K562 (cell line): ENCODE measurements around the gene SPTLC1. TPM values are rescaled to one million over a fixed set of nuclear protein-coding genes. Genes with fewer than 3 reads are reported as not detected.
A peak's percentile ranks its signal among the peaks of the same experiment; 100 is the strongest.

ENCODE experiments used
- ATF1 ChIP-seq, 2 experiments: fragments of 450-650 bp in 1 of 2; IDR thresholded peaks; 2 replicates each; pipeline ENCODE4 v1.6.1; 2016; ENCODE audit warnings: missing compliant biosample characterization in 1 of 2, missing genetic modification characterization in 1 of 2
- ATF4 ChIP-seq: fragments of 450-650 bp; formaldehyde crosslinking; IDR thresholded peaks from 2 replicates; pipeline ENCODE4 v1.4.0; 2022; ENCODE audit warnings: mild to moderate bottlenecking, moderate library complexity
- C11orf30 ChIP-seq: fragments of 450-650 bp; IDR thresholded peaks from 2 replicates; pipeline ENCODE4 v1.6.1; 2016; ENCODE audit warnings: low read depth, mild to moderate bottlenecking
- ETV1 ChIP-seq: fragments of 450-650 bp; conservative IDR thresholded peaks from 2 replicates; pipeline ENCODE4 v1.6.1; 2016; ENCODE audit warnings: missing genetic modification characterization, control low read depth, low read depth, missing compliant biosample characterization
- HDAC1 ChIP-seq, 2 experiments: fragments of 450-650 bp; IDR thresholded peaks; 2 replicates each; pipeline ENCODE4 v1.6.1; 2016 to 2017; ENCODE audit warnings: inconsistent platforms in 1 of 2, mild to moderate bottlenecking in 1 of 2, moderate library complexity in 1 of 2
- HLTF ChIP-seq: fragments of 450-650 bp; IDR thresholded peaks from 2 replicates; pipeline ENCODE4 v1.6.1; 2016
- HNRNPK ChIP-seq: fragments of 200-400 bp; formaldehyde crosslinking; IDR thresholded peaks from one replicate; pipeline ENCODE4 v1.6.1; 2018; ENCODE audit warnings: mild to moderate bottlenecking, low read depth, low read length; ENCODE audit not compliant: poor library complexity, severe bottlenecking
- ILF3 ChIP-seq: fragments of 450-650 bp; IDR thresholded peaks from 2 replicates; pipeline ENCODE4 v1.6.1; 2018; ENCODE audit warnings: antibody characterized with exemption, mild to moderate bottlenecking, moderate library complexity, borderline replicate concordance
- MCM3 ChIP-seq: fragments of 450-650 bp; IDR thresholded peaks from 2 replicates; pipeline ENCODE4 v1.6.1; 2016
- MLLT1 ChIP-seq, 2 experiments: fragments of 450-650 bp; IDR thresholded peaks; 2 replicates each; pipeline ENCODE4 v1.6.1; 2016
- NBN ChIP-seq: fragments of 450-650 bp; IDR thresholded peaks from 2 replicates; pipeline ENCODE4 v1.6.1; 2016; ENCODE audit warnings: low read depth, mild to moderate bottlenecking
- NFIC ChIP-seq: fragments of 450-650 bp; IDR thresholded peaks from 2 replicates; pipeline ENCODE4 v1.6.1; 2017; ENCODE audit warnings: mild to moderate bottlenecking, inconsistent platforms
- NR2C2 ChIP-seq, 2 experiments: fragments of 200-800 bp in 1 of 2; sonication (Bioruptor generic) in 1 of 2; sonication (generic) in 1 of 2; formaldehyde crosslinking in 1 of 2; IDR thresholded peaks; 2 replicates each; pipeline versions ENCODE4 v1.6.1 to v1.8.0; 2016 to 2022; ENCODE audit warnings: mild to moderate bottlenecking in 1 of 2, missing compliant biosample characterization in 1 of 2, missing genetic modification characterization in 1 of 2, missing genetic modification reagents in 1 of 2
- TBL1XR1 ChIP-seq, 2 experiments: IDR thresholded peaks; 2 replicates each; pipeline ENCODE4 v1.6.1; 2012; ENCODE audit warnings: improper control_type of control experiment in 2 of 2, low read length in 2 of 2, mild to moderate bottlenecking in 1 of 2
- ZBTB34 ChIP-seq: fragments of 250-450 bp; sonication (Bioruptor Pico); IDR thresholded peaks from 2 replicates; pipeline ENCODE4 v1.8.0; 2021; ENCODE audit warnings: mild to moderate bottlenecking, moderate library complexity
- ZNF592 ChIP-seq: fragments of 450-650 bp; IDR thresholded peaks from 2 replicates; pipeline ENCODE4 v1.6.1; 2017; ENCODE audit warnings: antibody characterized with exemption, mild to moderate bottlenecking
- ZNF740 ChIP-seq, 3 experiments: fragments of 200-800 bp in 1 of 3; sonication (Bioruptor generic) in 1 of 3; sonication (generic) in 1 of 3; formaldehyde crosslinking in 1 of 3; IDR thresholded peaks; 2 replicates each; pipeline versions ENCODE4 v1.6.1 to v1.8.0; 2016 to 2022; ENCODE audit warnings: mild to moderate bottlenecking in 2 of 3, missing compliant biosample characterization in 2 of 3, missing genetic modification characterization in 2 of 3, missing genetic modification reagents in 1 of 3
- polyA plus RNA-seq, 8 experiments: library from polyadenylated mRNA; depleted of rRNA in 4 of 8; stranded (reverse) in 5 of 8; unstranded in 3 of 8; fragments of >200 nt; fragmentation: Nextera tagmentation in 2 of 8; fragmentation: Illumina TruSeq in 1 of 8; extraction: Ambion mirVana in 2 of 8; extraction: Trizol in 1 of 8; gene quantifications; 2 replicates each; pipeline versions ENCODE4 v1.2.1 to v1.2.3, GENCODE V29; 2011 to 2014; ENCODE audit warnings: inconsistent platforms in 1 of 8, missing spikeins in 1 of 8
- total RNA-seq, 7 experiments: library from RNA; depleted of rRNA in 6 of 7; stranded (reverse); fragments of >200 nt in 6 of 7; fragmentation: Illumina TruSeq in 2 of 7; extraction: Trizol in 2 of 7; gene quantifications; 2 replicates each; pipeline versions ENCODE4 v1.2.1 to v1.2.3, GENCODE V29; 2011 to 2021; ENCODE audit warnings: low replicate concordance in 1 of 7

SPTLC1 gene
- total and polyA plus RNA-seq, 9 of the 15 experiments (the other 6 are each of a cell fraction or from before 2014, with no cell fraction given) = 58.8 to 125 (median 84.5) TPM

GRCh38 chr9:92147030-92147851 is 32.0 kb upstream of the SPTLC1 start (continued):
- peak; percentile 78 for TF ChIP-seq ZNF592
- peak; percentile 76; the same call in 1 of the 2 replicates for TF ChIP-seq NBN
- TF ChIP-seq ILF3 = no peak
- no peak for TF ChIP-seq ZBTB34 (CRISPR knock-in tag)
- no peak; the same call in 1 of the 2 replicates for TF ChIP-seq ETV1 (tag)
- peak; percentile 92 for TF ChIP-seq HLTF
- TF ChIP-seq TBL1XR1 (IDR thresholded peaks at IDR 0.05; ENCODE audit: low read length in 2 of 2) = peak in 1 of 2 experiments; percentile 55; a peak in 1 of 4 replicates
- peak; percentile 76; the same call in 1 of the 2 replicates for TF ChIP-seq C11orf30
- peak; percentile 82; the same call in 1 of the 2 replicates for TF ChIP-seq ZNF740 (CRISPR knock-in tag; IDR thresholded peaks at IDR 0.05)
- TF ChIP-seq ZNF740 (tag; IDR thresholded peaks at IDR 0.05) = no peak
- peak in 1 of 2 experiments; percentile 86; a peak in 2 of 4 replicates for TF ChIP-seq MLLT1 (IDR thresholded peaks at IDR 0.05)
- TF ChIP-seq ATF4 (CRISPR knock-in tag) = peak; percentile 51; the same call in 1 of the 2 replicates
- TF ChIP-seq MCM3 = no peak
- TF ChIP-seq NFIC = peak; percentile 55
- no peak for TF ChIP-seq HNRNPK
- no peak for TF ChIP-seq NR2C2 (CRISPR knock-in tag; IDR thresholded peaks at IDR 0.05)
- TF ChIP-seq NR2C2 (tag; IDR thresholded peaks at IDR 0.05) = peak; percentile 94
- peak; percentile 24 to 97; a peak in 3 of 4 replicates for TF ChIP-seq HDAC1 (IDR thresholded peaks at IDR 0.05)
- no peak for TF ChIP-seq ATF1 (CRISPR knock-in tag; IDR thresholded peaks at IDR 0.05)
- peak; percentile 49 for TF ChIP-seq ATF1 (tag; IDR thresholded peaks at IDR 0.05)
